IMR-90 (cell line): ENCODE data around the gene COL27A1. TPM values are rescaled to one million over a fixed set of nuclear protein-coding genes. Genes with fewer than 3 reads are reported as not detected.

Experiments used
- ATAC-seq: fragments of 200-7000 bp; cut with Tn5 transposase; 2 replicates; pipeline ENCODE4 v1.9.1; 2020; ENCODE audit warnings: low read depth, mild to moderate bottlenecking, moderate library complexity
- BruUV-seq: library from RNA; stranded (reverse); fragments of 400-500 nt; replicated peaks from 2 replicates; lab custom pipeline; 2021; lab: Mats Ljungman, UMichigan
- CTCF ChIA-PET: fragments of 300-600 bp; formaldehyde crosslinking; extraction: SDS; loops from one replicate; lab custom pipeline; 2021; ENCODE audit warnings: antibody characterized with exemption; lab: Yijun Ruan, JAX
- POLR2A ChIA-PET: fragments of 300-600 bp; sonication (Branson Sonifier 250); formaldehyde crosslinking; loops from one replicate; lab custom pipeline; 2022; ENCODE audit warnings: antibody characterized with exemption; ENCODE audit not compliant: unreplicated experiment; lab: Charles Lee
- DNase-seq: peaks from one replicate; pipeline ENCODE4 v3.0.0; 2013
- H2AFZ ChIP-seq: replicated peaks from 2 replicates; pipeline ENCODE3; 2013; ENCODE audit warnings: low read length, mild to moderate bottlenecking; ENCODE audit not compliant: poor library complexity
- H2AK5ac ChIP-seq: 2 replicates; pipeline ENCODE4 v1.6.1; 2013; ENCODE audit warnings: low read depth, low read length, inconsistent platforms
- H2AK9ac ChIP-seq: replicated peaks from 2 replicates; pipeline ENCODE3; 2013; ENCODE audit warnings: mild to moderate bottlenecking, low read depth, low read length, moderate library complexity; ENCODE audit not compliant: poor library complexity
- H2BK120ac ChIP-seq: 2 replicates; pipeline ENCODE4 v1.6.1; 2013; ENCODE audit warnings: low read depth, low read length, inconsistent platforms
- H2BK15ac ChIP-seq: 3 replicates; pipeline ENCODE4 v1.6.1; 2013; ENCODE audit warnings: low read depth, low read length, inconsistent platforms
- H2BK20ac ChIP-seq: 2 replicates; pipeline ENCODE4 v1.6.1; 2013; ENCODE audit warnings: low read depth, mild to moderate bottlenecking, inconsistent platforms, low read length, moderate library complexity
- H2BK5ac ChIP-seq: 2 replicates; pipeline ENCODE4 v1.6.1; 2013; ENCODE audit warnings: mild to moderate bottlenecking, low read depth, low read length, inconsistent platforms; ENCODE audit not compliant: poor library complexity, severe bottlenecking
- H3K14ac ChIP-seq: replicated peaks from 2 replicates; pipeline ENCODE4 v1.6.1; 2013; ENCODE audit warnings: low read depth, low read length, inconsistent platforms
- H3K18ac ChIP-seq: 2 replicates; pipeline ENCODE4 v1.6.1; 2013; ENCODE audit warnings: low read depth, low read length, control low read depth
- H3K23ac ChIP-seq: 2 replicates; pipeline ENCODE4 v1.6.1; 2013; ENCODE audit warnings: low read depth, low read length, inconsistent platforms
- H3K27ac ChIP-seq: 2 replicates; pipeline ENCODE4 v1.5.1; 2013; ENCODE audit warnings: mild to moderate bottlenecking, control low read depth, low read length; ENCODE audit not compliant: insufficient read depth
- H3K27me3 ChIP-seq: 2 replicates; pipeline ENCODE4 v1.6.1; 2013; ENCODE audit warnings: low read length; ENCODE audit not compliant: control insufficient read depth, insufficient read depth
- H3K36me3 ChIP-seq: 2 replicates; pipeline ENCODE4 v1.6.1; 2013; ENCODE audit warnings: low read length, mixed read lengths; ENCODE audit not compliant: control insufficient read depth, insufficient read depth
- H3K4ac ChIP-seq: 2 replicates; pipeline ENCODE4 v1.6.1; 2013; ENCODE audit warnings: low read depth, low read length, inconsistent platforms
- H3K4me1 ChIP-seq: 2 replicates; pipeline ENCODE4 v1.6.1; 2013; ENCODE audit warnings: low read length, mixed read lengths; ENCODE audit not compliant: control insufficient read depth, insufficient read depth
- H3K4me2 ChIP-seq: 2 replicates; pipeline ENCODE4 v1.6.1; 2013; ENCODE audit warnings: low read depth, mild to moderate bottlenecking, control low read depth, low read length, moderate library complexity
- H3K4me3 ChIP-seq: 2 replicates; pipeline ENCODE4 v1.5.1; 2013; ENCODE audit warnings: low read depth, mild to moderate bottlenecking, control low read depth, low read length, moderate library complexity; ENCODE audit not compliant: insufficient read depth
- H3K56ac ChIP-seq: 2 replicates; pipeline ENCODE4 v1.6.1; 2013; ENCODE audit warnings: low read length, inconsistent platforms; ENCODE audit not compliant: insufficient read depth; ENCODE audit errors: extremely low read depth
- H3K79me1 ChIP-seq, 2 experiments: 2 replicates each; pipeline ENCODE4 v1.6.1; 2013; ENCODE audit warnings: low read length in 2 of 2, inconsistent platforms in 1 of 2, low read depth in 1 of 2
- H3K9ac ChIP-seq: 2 replicates; pipeline ENCODE4 v1.6.1; 2013; ENCODE audit warnings: low read depth, low read length, control low read depth
- H3K9me1 ChIP-seq: 2 replicates; pipeline ENCODE4 v1.6.1; 2013; ENCODE audit warnings: low read length, inconsistent platforms; ENCODE audit not compliant: insufficient read depth
- H3K9me3 ChIP-seq: 2 replicates; pipeline ENCODE4 v1.6.1; 2013; ENCODE audit warnings: low read length; ENCODE audit not compliant: control insufficient read depth, insufficient read depth
- H4K20me1 ChIP-seq: 2 replicates; pipeline ENCODE4 v1.6.1; 2013; ENCODE audit warnings: low read length, inconsistent platforms; ENCODE audit not compliant: insufficient read depth
- H4K5ac ChIP-seq: 2 replicates; pipeline ENCODE4 v1.6.1; 2013; ENCODE audit warnings: mild to moderate bottlenecking, low read depth, low read length, control low read depth
- H4K8ac ChIP-seq, 2 experiments: 2 replicates each; pipeline ENCODE4 v1.6.1; 2013; ENCODE audit warnings: low read depth in 2 of 2, low read length in 2 of 2, control low read depth in 1 of 2, inconsistent platforms in 1 of 2
- H4K91ac ChIP-seq: 2 replicates; pipeline ENCODE4 v1.6.1; 2013; ENCODE audit warnings: low read depth, low read length, inconsistent platforms; ENCODE audit not compliant: insufficient read depth
- BHLHE40 ChIP-seq: fragments of 150-350 bp; IDR thresholded peaks from 2 replicates; pipeline ENCODE4 v1.6.1; 2016; ENCODE audit warnings: mild to moderate bottlenecking, low read depth, low read length
- WGBS, 2 experiments: methylation state at CpG; one replicate each; pipeline versions ENCODE4 v1.1.5 to v1.1.7; 2013; ENCODE audit warnings: missing lambda C conversion rate in 2 of 2; ENCODE audit not compliant: insufficient read length in 1 of 2; ENCODE audit errors: extremely low coverage in 2 of 2; 5-methylcytosine and 5-hydroxymethylcytosine counted together
- dilution Hi-C: fragments of 300-500 bp; cut with HindIII; formaldehyde crosslinking; loops from one replicate; pipeline ENCODE4 v1.14.3; 2018; ENCODE audit warnings: low sequenced_read_pairs; ENCODE audit not compliant: unreplicated experiment
- in situ Hi-C: fragments of 300-500 bp; cut with MboI; formaldehyde crosslinking; loops from 3 replicates; pipeline ENCODE4 v1.14.3; 2019; ENCODE audit warnings: low sequenced_read_pairs, inconsistent platforms, mixed read lengths
- intact Hi-C: fragments of 100-400 bp; cut with micrococcal nuclease; formaldehyde crosslinking; loops from 2 replicates; pipeline ENCODE4 v1.10.0; 2022
- polyA plus RNA-seq, 3 experiments: library from polyadenylated mRNA; depleted of rRNA; stranded (reverse); fragments of >200 nt; gene quantifications; 2 replicates each; pipeline ENCODE4 v1.2.3, GENCODE V29; 2012; ENCODE audit warnings: low replicate concordance in 1 of 3
- total RNA-seq: library from RNA; depleted of rRNA; stranded (reverse); fragments of >200 nt; gene quantifications from 2 replicates; pipeline ENCODE4 v1.2.3, GENCODE V29; 2012

The COL27A1 gene
- total and polyA plus RNA-seq, 2 of the 4 experiments (the other 2 are of a cell fraction): 3.2 to 18.3 TPM

DNA sequence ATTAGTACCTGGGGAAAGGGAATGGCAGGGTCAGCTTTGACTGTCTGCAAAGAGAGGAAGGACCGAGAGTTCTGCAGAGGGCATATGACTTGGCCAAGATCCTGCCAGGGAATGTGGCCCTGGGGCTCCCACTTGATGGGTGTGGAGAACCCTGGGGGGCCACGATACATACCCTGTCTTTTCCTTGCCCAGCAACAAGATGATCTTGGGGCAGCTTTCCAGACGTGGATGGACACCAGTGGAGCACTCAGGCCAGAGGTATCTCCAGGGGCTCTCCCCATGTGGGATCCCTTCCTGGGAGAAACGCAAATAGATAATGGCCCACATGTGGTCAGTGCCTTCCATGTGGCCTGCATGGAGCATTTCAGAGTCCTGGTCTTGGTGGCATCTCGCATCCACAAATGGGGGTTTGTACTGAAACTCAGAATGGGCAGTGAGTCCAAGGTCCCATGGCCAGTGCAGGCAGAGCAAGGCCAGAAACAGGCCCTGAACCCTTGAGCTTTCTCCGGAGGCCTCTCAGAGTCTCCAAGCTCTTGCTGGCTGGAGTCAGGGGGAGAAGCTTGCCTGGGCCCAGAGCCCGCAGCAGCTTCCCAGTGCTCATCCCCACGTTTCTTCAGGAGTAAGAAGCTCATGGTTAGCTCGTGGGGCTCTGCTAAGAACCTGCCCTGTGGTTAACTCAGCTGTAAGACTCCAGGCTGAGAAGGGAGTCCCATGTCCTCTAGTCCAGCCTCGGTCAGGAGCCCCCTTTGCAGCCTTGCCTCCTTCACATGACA lies 149.3 kb downstream of the COL27A1 start:
- Histone ChIP-seq H3K4me3 (no peak overlapping the region), H3K27ac (no peak overlapping the region), H3K4ac (no peak overlapping the region), H3K9ac (no peak overlapping the region), H3K36me3 (peaks cover 25% of the 10 kb centered on the region), H2AFZ (no peak overlapping the region), H3K4me2 (no peak overlapping the region), H3K9me3 (no peaks in the 10 kb centered on the region), H3K27me3 (no peaks in the 10 kb centered on the region), H2AK9ac (no peak overlapping the region), H4K91ac (no peak overlapping the region), H3K9me1 (no peaks in the 10 kb centered on the region), H4K8ac (no peak overlapping the region), H2BK120ac (no peak overlapping the region), H3K79me1 (no peaks in the 10 kb centered on the region), H3K23ac (no peak overlapping the region), H3K14ac (no peak overlapping the region), H2AK5ac (no peak overlapping the region), H3K4me1 (peaks cover 3% of the 10 kb centered on the region; the same call in 1 of the 2 replicates), H3K56ac (no peak overlapping the region), H2BK5ac (no peak overlapping the region), H3K18ac (no peak overlapping the region), H2BK15ac (no peak overlapping the region), H4K5ac (no peak overlapping the region), H2BK20ac (no peak overlapping the region), H4K20me1 (no peaks in the 10 kb centered on the region)
- DNase-seq (no peak), ATAC-seq (no peak)
- dilution Hi-C loops (no loop called here), in situ Hi-C loops (no loop called here), intact Hi-C loops (loop anchor here (1.0 kb wide), 2 partner anchors 196 to 222 kb away; no protein-coding TSS in a partner anchor)
- 91% methylated on average over 4 of the region's 10 CpGs; no CpG with 5 or more reads in 1 of the 2 experiments for WGBS, 2 experiments
- POLR2A ChIA-PET: no interaction called here
- CTCF ChIA-PET: interaction anchor here (1.1 kb wide), 1 partner anchor 197 kb away, joined by 3 read pairs; no protein-coding TSS in a partner anchor
- TF ChIP-seq BHLHE40: no peak
- BruUV-seq: no TSS peak
